Measurements from ENCODE around the gene P3H3. TPM values are rescaled to one million over a fixed set of nuclear protein-coding genes. Genes with fewer than 3 reads are reported as not detected.
"Not testable (repeated sequence)": the region's sequence is repeated elsewhere in the genome, so short reads cannot be mapped to it uniquely, and the experiment has no call there.

The P3H3 gene
- total RNA-seq, 4 donors from 2014 or later, result 2.6 to 6.6 (median 4.4) TPM

- 0 to 1% methylated on average over 7 to 16 of the region's 66 CpGs for WGBS, 2 donors
- intact Hi-C loops (cut with DNase I), result loop anchor here (10.0 kb wide), 1 partner anchor 51 kb away; the partner anchor contains the start of gene ATN1
- Histone ChIP-seq H3K27ac (peak within 1 kb of the TSS; percentile 78 to 94 (median 92)), H3K4me1 (peaks cover 32 to 61% (median 35%) of the 10 kb centered on the region in 3 donors), H3K9me3 (no peaks in the 10 kb centered on the region), H3K27me3 (no peaks in the 10 kb centered on the region), H3K36me3 (peaks cover 5 to 46% (median 8%) of the 10 kb centered on the region in 3 donors), H3K4me3 (peak within 1 kb of the TSS; percentile 53 to 89 (median 79))
- peak; percentile 78 for DNase-seq
- TF ChIP-seq POLR2A (IDR thresholded peaks at IDR 0.05), result peak in 1 of 4 donors; percentile 84
- peak in 2 of 6 experiments; percentile 20 to 27 for TF ChIP-seq CTCF (IDR thresholded peaks at IDR 0.05)
These were observed 45.1 kb downstream of the P3H3 start, which contains the start of gene SPSB2 for GRCh38 chr12:6873094-6874014. TSS of gene SPSB2 (minus strand) at chr12:6873303. CDS start at chr12:6872901, 402 bp downstream.

- WGBS, 2 donors, result 56 to 58% methylated on average over 9 of the region's 9 CpGs
- not testable (repeated sequence) for DNase-seq, H3K27me3 ChIP-seq, H3K9me3 ChIP-seq
- intact Hi-C loops (cut with DNase I), result loop anchor here (10.0 kb wide), 1 partner anchor 51 kb away; the partner anchor contains the start of gene ATN1
- peak overlapping the region; percentile 78 to 94 (median 92) for H3K27ac ChIP-seq
- H3K4me1 ChIP-seq, result peaks cover 26 to 55% (median 28%) of the 10 kb centered on the region in 3 donors
- H3K36me3 ChIP-seq, result peaks cover 5 to 42% (median 8%) of the 10 kb centered on the region in 3 donors
- H3K4me3 ChIP-seq, result peak overlapping the region; percentile 53 to 89 (median 79)
These were observed 45.8 kb downstream of the P3H3 start for GRCh38 chr12:6874015-6874368.

GRCh38 chr12:6879824-6880223 lies 51.6 kb downstream of the P3H3 start:
- not testable (repeated sequence) for H3K27me3 ChIP-seq, H3K4me3 ChIP-seq, H3K4me1 ChIP-seq, H3K27ac ChIP-seq, DNase-seq, H3K9me3 ChIP-seq
- intact Hi-C loops (cut with DNase I), result loop anchor here (10.0 kb wide), 1 partner anchor 45 kb away; the partner anchor contains the start of gene ATN1
- whole genome bisulfite sequencing, 2 donors, result 78 to 88% methylated on average over 8 to 9 of the region's 11 CpGs
- H3K36me3 ChIP-seq, result peaks cover 0 to 39% (median 5%) of the 10 kb centered on the region in 3 donors

GRCh38 chr12:6883252-6883651 lies 55.0 kb downstream of the P3H3 start:
- 98 to 100% methylated on average over 2 to 5 of the region's 5 CpGs for WGBS, 2 donors
- intact Hi-C loops (cut with DNase I), result no loop called here
- peaks cover 0 to 32% (median 5%) of the 10 kb centered on the region in 3 donors for H3K36me3 ChIP-seq
- TF ChIP-seq CTCF (IDR thresholded peaks at IDR 0.05) (no peak), POLR2A (IDR thresholded peaks at IDR 0.05) (no peak)
- no peak for DNase-seq
- H3K4me1 ChIP-seq, result peaks cover 0 to 17% (median 0%) of the 10 kb centered on the region in 3 donors
- H3K27ac ChIP-seq, result no peak overlapping the region
- H3K4me3 ChIP-seq, result no peak overlapping the region
- no peaks in the 10 kb centered on the region for H3K9me3 ChIP-seq
- H3K27me3 ChIP-seq, result no peaks in the 10 kb centered on the region

- peaks cover 0 to 21% (median 3%) of the 10 kb centered on the region in 3 donors for H3K4me1 ChIP-seq
- no peak overlapping the region for H3K4me3 ChIP-seq
- H3K36me3 ChIP-seq, result peaks cover 0 to 32% (median 5%) of the 10 kb centered on the region in 3 donors
- no peaks in the 10 kb centered on the region for H3K27me3 ChIP-seq
- DNase-seq, result no peak
- TF ChIP-seq CTCF (IDR thresholded peaks at IDR 0.05) (no peak), POLR2A (IDR thresholded peaks at IDR 0.05) (no peak)
- H3K9me3 ChIP-seq, result no peaks in the 10 kb centered on the region
- WGBS, 2 donors, result 95 to 96% methylated on average over 6 to 7 of the region's 11 CpGs
- no peak overlapping the region for H3K27ac ChIP-seq
- intact Hi-C loops (cut with DNase I), result no loop called here
These were observed 55.5 kb downstream of the P3H3 start for GRCh38 chr12:6883683-6884082.

GRCh38 chr12:6884539-6884938 lies 56.3 kb downstream of the P3H3 start:
- no peak for DNase-seq
- WGBS, 2 donors, result 89 to 91% methylated on average over 15 to 21 of the region's 22 CpGs
- Histone ChIP-seq H3K4me1 (peaks cover 0 to 25% (median 3%) of the 10 kb centered on the region in 3 donors), H3K27ac (no peak overlapping the region), H3K36me3 (peaks cover 0 to 32% (median 5%) of the 10 kb centered on the region in 3 donors), H3K27me3 (no peaks in the 10 kb centered on the region), H3K4me3 (no peak overlapping the region), H3K9me3 (no peaks in the 10 kb centered on the region)
- TF ChIP-seq CTCF (IDR thresholded peaks at IDR 0.05) (no peak), POLR2A (IDR thresholded peaks at IDR 0.05) (no peak)
- intact Hi-C loops (cut with DNase I), result no loop called here

- DNase-seq; H3K9me3 ChIP-seq; H3K27ac ChIP-seq; H3K27me3 ChIP-seq; H3K4me3 ChIP-seq; intact Hi-C loops (cut with DNase I): not testable (repeated sequence)
- peaks cover 0 to 32% (median 5%) of the 10 kb centered on the region in 3 donors for H3K36me3 ChIP-seq
- WGBS, 2 donors, result 73 to 96% methylated on average over 8 to 13 of the region's 15 CpGs
- H3K4me1 ChIP-seq, result peaks cover 3 to 35% (median 3%) of the 10 kb centered on the region in 3 donors
These were observed 58.2 kb downstream of the P3H3 start for GRCh38 chr12:6886206-6886999.

All from esophagus squamous epithelium (tissue), 5 donors.